Ammon's horn (tissue), 1 donor: ENCODE measurements around the gene ASIC2.

Experiments
- DNase-seq: peaks from one replicate; pipeline ENCODE4 v3.0.0-alpha.2; 2016; ENCODE audit warnings: low spot score

The ASIC2 gene

GRCh38 chr17:33204156-33204555, 88.9 kb downstream of the ASIC2 start:
- no peak for DNase-seq

GRCh38 chr17:33202796-33203495, 90.1 kb downstream of the ASIC2 start:
- DNase-seq, result no peak

GRCh38 chr17:33202021-33202420, 91.1 kb downstream of the ASIC2 start:
- no peak for DNase-seq

- no peak for DNase-seq
Observed at GRCh38 chr17:33201283-33201682, 91.8 kb downstream of the ASIC2 start.

DNA sequence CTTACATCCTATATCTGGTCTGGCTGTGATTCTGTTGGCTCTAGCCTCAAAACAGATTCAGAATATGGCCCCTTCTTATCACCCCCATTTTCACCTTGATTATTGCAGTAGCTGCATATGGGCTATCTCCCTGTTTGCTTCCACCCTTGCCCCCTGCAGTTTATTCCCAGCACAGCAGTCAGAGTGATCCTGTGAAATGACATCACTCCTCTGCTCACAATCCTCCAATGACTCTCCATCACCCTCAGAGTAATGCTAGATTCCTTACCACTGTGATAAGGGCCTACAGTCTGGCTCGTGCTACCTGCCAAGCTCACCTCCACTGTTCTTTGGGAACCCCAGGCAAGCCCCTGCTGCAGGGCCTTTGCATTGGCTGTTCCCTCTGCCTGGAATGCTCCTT, 92.5 kb downstream of the ASIC2 start:
- DNase-seq, result no peak

GRCh38 chr17:33199571-33200510, 93.3 kb downstream of the ASIC2 start:
- DNase-seq, result no peak

- DNase-seq, result no peak
Observed at GRCh38 chr17:33198954-33199353, 94.1 kb downstream of the ASIC2 start.

DNA sequence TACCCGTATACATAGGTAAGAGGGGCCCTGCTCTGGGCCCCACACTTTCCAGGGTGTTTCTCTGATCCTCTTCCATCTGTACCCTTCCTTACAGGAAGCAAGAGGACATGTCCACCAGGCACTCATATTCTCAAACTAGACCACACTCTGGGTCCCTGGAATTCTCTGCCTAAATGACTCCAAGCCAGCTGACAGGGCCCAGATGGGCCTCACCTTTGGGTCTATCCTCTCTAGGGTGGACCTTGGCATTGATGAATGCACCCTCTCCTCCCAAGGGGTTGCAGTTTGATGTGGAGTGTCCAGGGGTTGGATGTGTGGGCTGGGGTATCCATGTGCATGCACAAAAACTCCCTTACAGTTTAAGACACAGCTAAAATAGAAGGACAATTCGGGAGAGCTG, 95.8 kb downstream of the ASIC2 start:
- DNase-seq, result no peak

DNA sequence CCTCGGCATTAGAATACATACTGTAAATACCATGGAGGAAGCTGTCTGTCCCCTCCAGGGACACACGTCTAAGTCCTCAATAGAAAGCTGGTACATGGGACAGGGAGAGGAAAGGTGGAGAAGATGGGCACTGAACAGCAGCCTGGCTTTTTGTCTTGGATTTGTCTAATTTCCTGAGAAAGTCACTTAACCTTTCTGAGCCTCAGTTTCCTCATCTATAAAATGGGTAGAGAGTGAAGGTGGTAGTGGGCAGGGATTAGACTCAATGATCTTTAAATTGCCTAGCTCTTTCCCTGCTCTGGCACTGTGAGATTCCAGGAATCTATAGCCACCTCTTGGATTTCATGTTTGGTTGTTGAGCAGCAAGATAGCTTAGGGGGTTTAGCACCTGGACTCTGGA, 96.2 kb downstream of the ASIC2 start:
- no peak for DNase-seq

GRCh38 chr17:33192951-33193911, 99.9 kb downstream of the ASIC2 start:
- no peak for DNase-seq

GRCh38 chr17:33183487-33184026, 109.5 kb downstream of the ASIC2 start:
- DNase-seq, result no peak

DNA sequence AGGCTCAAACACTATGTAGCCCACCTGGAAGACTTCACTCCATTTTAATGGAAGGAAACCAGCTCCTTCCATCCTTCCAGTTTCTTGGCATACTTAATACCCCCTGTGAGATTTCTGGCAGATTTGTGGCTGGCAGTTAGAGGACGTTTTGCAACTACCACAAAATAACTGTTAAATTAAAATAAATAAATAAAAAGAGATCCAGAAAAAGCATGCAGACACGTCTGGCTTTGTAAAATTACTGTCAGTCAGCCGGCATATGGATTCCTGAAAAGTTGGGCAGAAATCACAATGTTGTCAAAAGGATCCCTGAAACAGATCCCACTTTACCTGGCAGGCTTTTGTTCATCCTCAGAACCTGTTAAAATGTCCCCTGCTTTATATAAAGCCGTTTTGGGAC, 113.9 kb downstream of the ASIC2 start:
- no peak for DNase-seq

- no peak for DNase-seq
Observed at GRCh38 chr17:33178681-33179080, 114.4 kb downstream of the ASIC2 start.

DNA sequence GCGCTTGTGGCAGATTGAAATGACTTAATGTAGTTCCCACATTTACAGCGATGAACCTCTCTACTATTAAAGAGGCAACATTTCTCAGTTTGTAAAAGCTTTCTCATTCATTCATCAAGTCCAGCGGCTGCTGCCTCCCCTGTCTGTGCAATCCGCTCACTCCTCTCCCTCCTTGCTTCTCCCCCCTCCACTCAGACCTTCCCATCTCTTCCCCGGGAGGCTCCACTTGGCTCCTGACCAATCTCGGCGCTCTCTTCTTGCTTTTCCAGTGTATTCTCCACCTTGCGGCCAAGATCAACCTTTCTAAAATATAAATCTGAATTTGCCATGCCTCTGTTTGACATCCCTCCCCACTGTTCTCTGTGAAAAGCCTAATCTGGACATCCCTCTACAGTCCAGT, 117.5 kb downstream of the ASIC2 start:
- DNase-seq, result no peak

DNA sequence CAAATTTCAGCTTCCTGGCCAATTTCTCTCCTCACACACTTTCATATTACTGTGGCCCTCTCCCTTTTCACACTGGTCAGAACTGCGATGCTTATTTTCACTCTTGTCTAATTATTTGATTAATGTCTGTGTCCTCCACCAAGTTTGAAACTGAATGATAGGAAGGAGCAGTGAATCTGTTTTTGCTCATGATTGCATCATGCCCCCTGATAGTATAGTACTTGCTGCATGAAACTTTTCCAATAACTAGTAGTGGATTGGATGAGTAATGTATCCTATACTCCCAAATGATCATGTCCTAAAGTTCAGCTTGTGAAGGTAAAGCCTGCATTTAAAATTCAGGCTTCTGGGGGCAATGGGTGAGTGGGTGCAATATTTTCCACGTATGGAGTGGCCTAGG, 121.2 kb downstream of the ASIC2 start:
- DNase-seq, result no peak

DNA sequence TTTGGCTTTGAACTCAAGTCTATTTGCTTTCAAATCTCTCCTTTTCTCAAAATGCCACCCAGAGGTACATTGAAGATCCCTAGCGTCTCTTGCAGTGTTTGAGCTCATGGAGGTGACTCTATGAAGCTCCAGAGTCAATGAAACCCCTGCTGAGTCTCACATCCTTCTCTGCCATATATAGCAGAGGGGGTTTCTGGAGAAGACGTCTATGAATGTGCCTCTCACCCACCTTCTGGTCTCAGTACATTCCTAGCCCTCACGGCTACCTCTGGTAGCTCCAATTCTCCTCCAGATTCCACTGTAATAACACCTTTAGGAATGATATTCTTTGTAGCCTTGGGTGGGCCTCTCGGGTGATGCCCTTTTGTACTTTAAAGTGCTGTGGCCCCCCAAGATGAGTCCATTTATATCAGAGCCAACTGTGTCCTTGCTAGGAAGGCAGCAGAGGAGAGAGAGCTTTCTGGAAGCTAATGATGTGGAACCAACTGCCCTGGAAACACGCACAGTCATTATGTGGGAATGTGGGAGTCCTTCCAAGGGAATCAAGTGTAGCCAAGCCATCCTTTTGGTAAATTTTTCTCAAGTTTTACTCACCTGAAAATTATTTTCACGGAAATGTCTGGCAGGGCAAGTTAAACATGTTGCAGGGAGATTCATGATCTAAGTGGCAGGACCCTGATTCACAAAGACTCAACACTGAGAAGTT, 123.4 kb downstream of the ASIC2 start:
- DNase-seq, result no peak

DNA sequence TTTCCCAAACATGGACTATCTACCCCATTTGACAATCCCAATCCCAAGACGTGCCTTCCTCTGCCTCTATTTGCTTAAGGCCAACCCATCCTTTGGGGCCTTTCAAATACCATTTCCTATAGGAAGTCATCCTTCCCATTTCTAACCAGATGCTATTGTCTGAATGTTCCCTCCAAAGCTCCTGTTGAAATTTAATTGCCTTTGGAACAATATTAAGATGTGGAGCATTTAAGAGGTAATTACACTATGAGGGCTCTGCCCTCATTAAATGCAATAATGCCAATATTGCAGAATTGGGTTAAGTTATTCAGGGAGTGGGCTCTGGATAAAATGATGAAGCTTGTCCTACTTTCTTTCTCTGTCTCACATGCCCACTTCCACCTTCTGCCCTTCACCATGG, 125.4 kb downstream of the ASIC2 start:
- no peak for DNase-seq

DNA sequence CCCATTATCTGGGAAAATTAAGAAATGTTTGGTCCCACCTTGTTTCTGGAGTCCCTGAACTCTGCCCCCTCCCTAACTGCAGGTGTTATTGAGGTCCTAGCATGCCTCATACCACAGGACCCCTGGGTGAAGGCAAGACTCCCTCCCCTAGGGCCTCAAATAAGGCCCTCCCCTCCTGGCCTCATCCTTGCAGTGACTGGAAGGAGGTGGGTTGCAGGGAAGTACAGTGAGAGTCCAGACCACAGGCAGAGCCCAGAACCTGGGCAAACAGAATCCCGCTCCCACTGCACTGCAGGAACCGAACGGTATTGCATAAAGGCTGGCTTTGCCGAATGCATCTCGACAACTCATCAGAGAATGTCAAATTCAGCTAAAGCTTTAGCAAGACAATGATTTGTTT, 126.6 kb downstream of the ASIC2 start:
- DNase-seq, result no peak

GRCh38 chr17:33164169-33164881, 128.8 kb downstream of the ASIC2 start:
- no peak for DNase-seq

DNA sequence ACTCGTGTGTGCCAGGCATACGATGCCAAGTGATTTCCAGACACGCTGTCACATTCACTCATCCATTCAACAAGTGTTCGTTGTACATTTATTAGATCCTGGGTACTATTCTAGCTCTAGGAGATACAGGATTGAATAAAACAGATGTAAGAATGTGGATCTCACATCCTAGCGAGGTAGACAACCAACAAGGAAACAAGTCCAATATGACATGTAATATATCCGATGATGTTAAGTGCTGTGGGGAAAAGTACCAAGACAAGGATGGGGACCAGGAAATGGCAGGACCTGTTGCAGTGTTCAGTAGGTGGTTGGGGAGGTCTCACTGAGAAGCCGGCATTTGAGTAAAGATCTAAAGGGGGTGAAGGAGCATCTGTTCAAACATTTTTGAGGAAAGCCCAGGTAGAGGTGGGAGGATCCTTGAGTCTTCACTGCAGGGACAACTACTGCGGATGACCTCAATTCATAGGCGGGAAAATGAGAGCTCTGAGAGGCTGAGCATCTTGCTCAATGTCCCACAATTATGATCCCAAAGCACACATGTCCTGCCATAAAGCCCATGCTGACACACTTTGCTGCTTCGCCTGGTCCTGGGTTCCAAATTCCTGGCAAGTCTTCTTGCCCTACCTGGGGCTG, 129.4 kb downstream of the ASIC2 start:
- no peak for DNase-seq
